Stimulated activated CD8-positive, alpha-beta memory T cell treated with anti-CD3 and anti-CD28 coated beads, Interleukin-4, amount 100 ng/mL, for 24 hours (primary cell): Measurements from ENCODE around the gene OFD1.

Experiments
- DNase-seq: peaks from one replicate; pipeline ENCODE4 v3.0.0-alpha.2; 2020; ENCODE audit warnings: low read depth

OFD1 gene

GRCh38 chrX:13752141-13752540 lies 17.6 kb downstream of the OFD1 start:
- DNase-seq: no peak

- no peak for DNase-seq
These were observed 18.1 kb downstream of the OFD1 start for GRCh38 chrX:13752646-13753045.

- no peak for DNase-seq
These were observed 20.2 kb downstream of the OFD1 start for GRCh38 chrX:13754765-13755164.

GRCh38 chrX:13755254-13755653 lies 20.7 kb downstream of the OFD1 start:
- DNase-seq: no peak

- no peak for DNase-seq
These were observed 21.8 kb downstream of the OFD1 start for GRCh38 chrX:13756381-13756780.

GRCh38 chrX:13759152-13759718 lies 24.7 kb downstream of the OFD1 start:
- DNase-seq: no peak

GRCh38 chrX:13760426-13760825 lies 25.9 kb downstream of the OFD1 start:
- no peak for DNase-seq

- no peak for DNase-seq
These were observed 27.3 kb downstream of the OFD1 start for GRCh38 chrX:13761606-13762414.

- no peak for DNase-seq
These were observed 28.9 kb downstream of the OFD1 start for GRCh38 chrX:13763489-13763888.

- DNase-seq: no peak
These were observed 29.7 kb downstream of the OFD1 start for GRCh38 chrX:13764281-13764680.

- DNase-seq: no peak
These were observed 30.2 kb downstream of the OFD1 start for GRCh38 chrX:13764765-13765164.

- DNase-seq: no peak
These were observed 34.4 kb downstream of the OFD1 start for GRCh38 chrX:13768939-13769338.

GRCh38 chrX:13770013-13770535 lies 35.5 kb downstream of the OFD1 start:
- DNase-seq: no peak

GRCh38 chrX:13774696-13775095 lies 40.1 kb downstream of the OFD1 start:
- no peak for DNase-seq

GRCh38 chrX:13775837-13776236 lies 41.3 kb downstream of the OFD1 start:
- no peak for DNase-seq

- DNase-seq: no peak
These were observed 41.8 kb downstream of the OFD1 start for GRCh38 chrX:13776387-13776786.

- DNase-seq: no peak
These were observed 44.4 kb downstream of the OFD1 start for GRCh38 chrX:13778916-13779315.

GRCh38 chrX:13780868-13781427 lies 46.4 kb downstream of the OFD1 start:
- DNase-seq: no peak

- no peak for DNase-seq
These were observed 51.5 kb downstream of the OFD1 start for GRCh38 chrX:13786048-13786447.

GRCh38 chrX:13790206-13791131 lies 55.9 kb downstream of the OFD1 start:
- no peak for DNase-seq

GRCh38 chrX:13791145-13791544 lies 56.6 kb downstream of the OFD1 start:
- no peak for DNase-seq

- no peak for DNase-seq
These were observed 57.0 kb downstream of the OFD1 start for GRCh38 chrX:13791559-13791958.
